Progenitor cell of endocrine pancreas (in vitro differentiated cells): ENCODE measurements around the gene CD109. TPM values are rescaled to one million over a fixed set of nuclear protein-coding genes. Genes with fewer than 3 reads are reported as not detected.

Experiments used
- DNase-seq: peaks from one replicate; pipeline ENCODE4 v3.0.0; 2021; ENCODE audit warnings: low spot score; ENCODE audit not compliant: unreplicated experiment
- H3K27ac Mint-ChIP-seq: 2 replicates; pipeline ENCODE4 v1.8.0; 2021; ENCODE audit warnings: mild to moderate bottlenecking, moderate library complexity, mixed read lengths
- H3K27me3 Mint-ChIP-seq: 2 replicates; pipeline ENCODE4 v1.8.0; 2021; ENCODE audit warnings: mixed read lengths
- H3K36me3 Mint-ChIP-seq: 2 replicates; pipeline ENCODE4 v1.8.0; 2022; ENCODE audit warnings: mixed read lengths; ENCODE audit not compliant: insufficient read depth
- H3K4me1 Mint-ChIP-seq: 2 replicates; pipeline ENCODE4 v1.8.0; 2021; ENCODE audit warnings: low read depth, mixed read lengths
- H3K4me3 Mint-ChIP-seq: 2 replicates; pipeline ENCODE4 v1.8.0; 2021; ENCODE audit warnings: low read depth, mild to moderate bottlenecking, moderate library complexity, mixed read lengths
- H3K9me3 Mint-ChIP-seq: 2 replicates; pipeline ENCODE4 v1.8.0; 2021; ENCODE audit warnings: low read depth, mixed read lengths
- total RNA-seq: library from RNA; stranded (reverse); gene quantifications from 2 replicates; pipeline ENCODE4 v1.2.1, GENCODE V29; 2021
- TF ChIP-seq, protein P1 (sequence below): fragments of 200-600 bp; sonication (generic); IDR thresholded peaks from one replicate; pipeline ENCODE4 v1.5.0; 2021; ENCODE audit warnings: antibody characterized with exemption, mild to moderate bottlenecking; ENCODE audit not compliant: unreplicated experiment

CD109 gene
- total RNA-seq, 1 donor from 2014 or later, result 0.24 TPM

- H3K9me3 Mint-ChIP-seq, result no peaks in the 10 kb centered on the region
- peaks cover 13% of the 10 kb centered on the region for H3K27me3 Mint-ChIP-seq
- no peaks in the 10 kb centered on the region for H3K4me1 Mint-ChIP-seq
- TF ChIP-seq, protein P1, sequence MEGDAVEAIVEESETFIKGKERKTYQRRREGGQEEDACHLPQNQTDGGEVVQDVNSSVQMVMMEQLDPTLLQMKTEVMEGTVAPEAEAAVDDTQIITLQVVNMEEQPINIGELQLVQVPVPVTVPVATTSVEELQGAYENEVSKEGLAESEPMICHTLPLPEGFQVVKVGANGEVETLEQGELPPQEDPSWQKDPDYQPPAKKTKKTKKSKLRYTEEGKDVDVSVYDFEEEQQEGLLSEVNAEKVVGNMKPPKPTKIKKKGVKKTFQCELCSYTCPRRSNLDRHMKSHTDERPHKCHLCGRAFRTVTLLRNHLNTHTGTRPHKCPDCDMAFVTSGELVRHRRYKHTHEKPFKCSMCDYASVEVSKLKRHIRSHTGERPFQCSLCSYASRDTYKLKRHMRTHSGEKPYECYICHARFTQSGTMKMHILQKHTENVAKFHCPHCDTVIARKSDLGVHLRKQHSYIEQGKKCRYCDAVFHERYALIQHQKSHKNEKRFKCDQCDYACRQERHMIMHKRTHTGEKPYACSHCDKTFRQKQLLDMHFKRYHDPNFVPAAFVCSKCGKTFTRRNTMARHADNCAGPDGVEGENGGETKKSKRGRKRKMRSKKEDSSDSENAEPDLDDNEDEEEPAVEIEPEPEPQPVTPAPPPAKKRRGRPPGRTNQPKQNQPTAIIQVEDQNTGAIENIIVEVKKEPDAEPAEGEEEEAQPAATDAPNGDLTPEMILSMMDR, result no peak
- H3K4me3 Mint-ChIP-seq, result no peak overlapping the region
- H3K27ac Mint-ChIP-seq, result no peak overlapping the region
- no peaks in the 10 kb centered on the region for H3K36me3 Mint-ChIP-seq
- no peak for DNase-seq
Measured at GRCh38 chr6:73690056-73690455, 5.9 kb upstream of the CD109 start.

- TF ChIP-seq, protein P1, result no peak
- DNase-seq, result no peak
- Mint-ChIP-seq H3K36me3 (no peaks in the 10 kb centered on the region), H3K27ac (no peak overlapping the region), H3K9me3 (no peaks in the 10 kb centered on the region), H3K4me1 (peaks cover 2% of the 10 kb centered on the region), H3K27me3 (peaks cover 22% of the 10 kb centered on the region), H3K4me3 (no peak overlapping the region)
Measured at GRCh38 chr6:73691512-73691911, 4.5 kb upstream of the CD109 start.

DNA sequence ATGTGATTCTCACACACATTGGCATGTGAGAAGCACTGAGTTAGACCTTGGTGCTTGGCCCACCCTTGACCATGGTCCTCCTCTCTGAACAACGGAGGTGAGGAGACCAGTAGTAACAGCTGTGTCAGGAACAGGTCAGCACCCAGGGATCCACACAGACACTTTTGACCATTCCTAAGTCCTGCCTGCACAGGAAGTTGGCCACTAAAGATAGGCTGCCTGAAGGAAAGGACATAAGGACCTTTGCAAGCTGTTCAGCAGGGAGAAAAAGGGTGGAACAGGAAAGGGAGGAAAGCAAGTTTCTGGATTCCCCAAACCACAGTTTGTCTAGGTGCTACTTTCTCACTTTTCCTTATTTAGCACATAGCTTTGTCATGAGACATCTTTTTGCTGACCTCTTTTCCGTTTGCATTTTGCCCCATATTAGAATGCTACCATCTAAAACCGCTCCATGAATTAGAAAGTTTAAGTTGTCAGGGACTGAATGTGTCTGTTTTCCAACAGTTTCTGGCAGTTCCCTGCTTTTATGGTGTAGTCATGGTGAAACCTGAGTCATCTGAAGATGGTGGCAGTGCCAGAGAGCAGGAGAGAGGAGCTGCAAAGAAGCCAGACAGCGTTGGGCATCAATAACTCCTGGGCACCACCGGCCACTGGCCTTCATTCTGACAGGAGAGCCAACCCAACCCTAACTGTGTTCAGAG lies 1.1 kb upstream of the CD109 start:
- Mint-ChIP-seq H3K27ac (no peak overlapping the region), H3K4me3 (peak overlapping the region; percentile 77), H3K9me3 (no peaks in the 10 kb centered on the region), H3K27me3 (peaks cover 39% of the 10 kb centered on the region), H3K4me1 (peaks cover 2% of the 10 kb centered on the region), H3K36me3 (no peaks in the 10 kb centered on the region)
- DNase-seq, result no peak
- TF ChIP-seq, protein P1, result no peak

DNA sequence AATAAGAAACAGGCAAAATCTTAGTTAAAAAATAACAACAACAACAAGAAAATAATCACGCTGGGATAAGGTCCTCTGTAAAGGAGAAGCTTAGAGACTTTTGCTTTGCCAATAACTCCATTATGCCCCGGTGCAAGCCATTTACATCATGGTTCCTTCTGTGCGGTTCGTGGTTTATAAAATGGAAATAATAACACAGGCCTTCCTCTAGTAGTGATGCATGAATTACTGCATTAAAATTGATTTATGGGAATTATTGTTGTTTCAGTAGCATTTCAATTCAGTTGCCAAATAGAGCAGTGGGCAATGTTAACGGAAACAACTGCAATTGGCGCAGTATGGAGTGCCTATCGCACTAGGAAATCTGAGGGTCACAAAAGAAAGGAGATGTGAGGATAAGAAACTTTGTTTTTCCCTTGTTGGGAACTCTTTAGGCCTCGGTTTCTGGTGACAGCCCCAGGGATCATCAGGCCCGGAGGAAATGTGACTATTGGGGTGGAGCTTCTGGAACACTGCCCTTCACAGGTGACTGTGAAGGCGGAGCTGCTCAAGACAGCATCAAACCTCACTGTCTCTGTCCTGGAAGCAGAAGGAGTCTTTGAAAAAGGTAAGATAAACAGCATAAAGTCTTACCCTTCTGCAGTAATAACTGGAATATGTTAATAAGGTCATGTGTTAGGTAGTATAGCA lies 1.1 kb downstream of the CD109 start:
- peaks cover 2% of the 10 kb centered on the region for H3K4me1 Mint-ChIP-seq
- H3K4me3 Mint-ChIP-seq, result peak overlapping the region; percentile 36
- H3K27ac Mint-ChIP-seq, result no peak overlapping the region
- no peaks in the 10 kb centered on the region for H3K36me3 Mint-ChIP-seq
- peaks cover 39% of the 10 kb centered on the region for H3K27me3 Mint-ChIP-seq
- no peaks in the 10 kb centered on the region for H3K9me3 Mint-ChIP-seq
- TF ChIP-seq, protein P1, result no peak
- DNase-seq, result no peak

DNA sequence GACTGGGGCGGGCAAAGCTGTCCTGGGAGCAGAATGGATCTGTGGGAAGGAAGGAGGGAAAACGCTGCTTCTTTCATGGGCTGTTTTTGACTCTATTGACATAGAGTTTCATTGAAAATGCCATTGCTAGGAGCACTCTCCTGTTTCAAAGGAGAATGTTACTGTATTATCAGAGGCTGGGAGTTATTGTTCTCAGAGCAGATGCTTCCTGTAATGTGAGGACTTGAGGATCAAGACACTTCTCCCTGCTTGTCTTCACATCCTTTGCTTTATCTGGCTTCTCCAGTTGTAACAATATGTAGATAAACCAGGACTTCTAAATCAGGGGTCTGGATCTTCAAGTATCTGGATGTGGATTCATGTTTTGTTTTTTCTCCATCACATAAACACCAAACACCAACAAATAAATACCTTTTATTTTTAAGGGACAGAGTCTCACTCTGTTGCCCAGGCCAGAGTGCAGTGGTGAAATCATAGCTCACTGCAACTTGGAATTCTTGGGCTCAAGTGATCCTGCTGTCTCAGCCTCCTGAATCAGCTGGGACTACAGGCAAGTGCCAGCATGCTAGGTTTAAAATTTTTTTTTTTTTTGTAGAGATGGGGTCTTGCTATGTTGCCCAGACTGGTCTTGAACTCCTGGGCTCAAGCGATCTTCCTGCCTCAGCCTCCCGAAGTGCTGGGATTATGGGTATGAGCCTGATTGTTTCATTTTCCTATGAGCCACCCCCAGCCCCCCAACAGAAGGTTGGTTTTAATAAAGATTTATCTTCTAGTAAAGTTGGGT lies 3.9 kb downstream of the CD109 start:
- Mint-ChIP-seq H3K4me1 (peaks cover 2% of the 10 kb centered on the region), H3K9me3 (no peaks in the 10 kb centered on the region), H3K27me3 (peaks cover 31% of the 10 kb centered on the region), H3K36me3 (no peaks in the 10 kb centered on the region), H3K4me3 (no peak overlapping the region), H3K27ac (no peak overlapping the region)
- DNase-seq, result no peak
- TF ChIP-seq, protein P1, result no peak
